B cell (primary cell): ENCODE measurements around the gene CIAO2A. TPM values are rescaled to one million over a fixed set of nuclear protein-coding genes. Genes with fewer than 3 reads are reported as not detected.

Experiments used
- ATAC-seq: fragments of 200-7000 bp; cut with Tn5 transposase; one replicate; pipeline ENCODE4 v1.10.0; 2021; ENCODE audit warnings: low read depth, mild to moderate bottlenecking, moderate number of reproducible peaks, moderate library complexity
- CTCF ChIA-PET: fragments of 350-600 bp; sonication (Branson Sonifier 250); formaldehyde crosslinking; loops from one replicate; lab custom pipeline; 2021; ENCODE audit warnings: antibody characterized with exemption, inconsistent platforms; lab: Charles Lee
- POLR2A ChIA-PET: fragments of 350-600 bp; sonication (Branson Sonifier 250); formaldehyde crosslinking; loops from one replicate; lab custom pipeline; 2021; ENCODE audit warnings: antibody characterized with exemption; lab: Charles Lee
- DNase-seq: peaks from one replicate; pipeline ENCODE4 v3.0.0; 2013
- H2AFZ ChIP-seq: 2 replicates; pipeline ENCODE4 v1.6.1; 2012; ENCODE audit warnings: mild to moderate bottlenecking, low read depth, low read length; ENCODE audit not compliant: insufficient read depth, poor library complexity, severe bottlenecking
- H3K27ac ChIP-seq, 2 donors: 1 replicate in 1 of 2; 2 replicates in 1 of 2; pipeline ENCODE4 v1.5.1; 2012 to 2013; ENCODE audit warnings: low read length in 2 of 2, mild to moderate bottlenecking in 2 of 2, moderate library complexity in 1 of 2
- H3K27me3 ChIP-seq, 4 experiments: fragments of 200-600 bp in 1 of 4; sonication (generic) in 1 of 4; replicated peaks in 1 of 4; 1 replicate in 2 of 4; 2 replicates in 2 of 4; pipeline versions ENCODE4 v1.6.1 to v1.7.0; 2013 to 2016; ENCODE audit warnings: low read length in 3 of 4, mild to moderate bottlenecking in 2 of 4, mixed read lengths in 1 of 4, moderate library complexity in 1 of 4; ENCODE audit not compliant: insufficient read depth in 4 of 4, control insufficient read depth in 3 of 4; ENCODE audit errors: control extremely low read depth in 1 of 4
- H3K36me3 ChIP-seq, 2 experiments: replicated peaks in 1 of 2; 1 replicate in 1 of 2; 2 replicates in 1 of 2; pipeline versions ENCODE4 v1.6.1 to v1.7.1; 2013; ENCODE audit warnings: low read length in 1 of 2; ENCODE audit not compliant: insufficient read depth in 2 of 2, control insufficient read depth in 1 of 2; ENCODE audit errors: control extremely low read depth in 1 of 2, extremely low read depth in 1 of 2
- H3K4me1 ChIP-seq, 2 donors: fragments of 200-600 bp in 1 of 2; sonication (generic) in 1 of 2; 1 replicate in 1 of 2; 2 replicates in 1 of 2; pipeline versions ENCODE4 v1.5.1 to v1.6.1; 2013 to 2017; ENCODE audit warnings: low read length in 2 of 2; ENCODE audit not compliant: control insufficient read depth in 2 of 2, insufficient read depth in 2 of 2
- H3K4me2 ChIP-seq: replicated peaks from 2 replicates; pipeline ENCODE3; 2012; ENCODE audit warnings: mild to moderate bottlenecking, low read depth, low read length; ENCODE audit not compliant: poor library complexity, severe bottlenecking
- H3K4me3 ChIP-seq, 5 experiments: fragments of 200-600 bp in 1 of 5; sonication (generic) in 1 of 5; 1 replicate in 3 of 5; 2 replicates in 2 of 5; pipeline versions ENCODE4 v1.5.1 to v1.7.0; 2011 to 2016; ENCODE audit warnings: low read length in 4 of 5, mild to moderate bottlenecking in 4 of 5, low read depth in 2 of 5, control low read depth in 1 of 5, moderate library complexity in 1 of 5; ENCODE audit not compliant: insufficient read depth in 1 of 5; ENCODE audit errors: control extremely low read depth in 1 of 5, extremely low read depth in 1 of 5
- H3K79me2 ChIP-seq: fragments of 200-600 bp; sonication (generic); one replicate; pipeline ENCODE4 v1.6.0; 2016; ENCODE audit warnings: low read length; ENCODE audit not compliant: control insufficient read depth, insufficient read depth
- H3K9ac ChIP-seq: fragments of 200-600 bp; sonication (generic); 2 replicates; pipeline ENCODE4 v1.6.1; 2017; ENCODE audit warnings: mild to moderate bottlenecking, low read length, moderate library complexity
- H3K9me3 ChIP-seq, 3 donors: one replicate each; pipeline versions ENCODE4 v1.6.1 to v1.7.1; 2013; ENCODE audit warnings: low read length in 2 of 3; ENCODE audit not compliant: control insufficient read depth in 2 of 3, insufficient read depth in 1 of 3; ENCODE audit errors: control extremely low read depth in 1 of 3
- H4K20me1 ChIP-seq: 2 replicates; pipeline ENCODE4 v1.6.0; 2012; ENCODE audit warnings: mild to moderate bottlenecking, low read length; ENCODE audit not compliant: insufficient read depth, control insufficient read depth, poor library complexity, severe bottlenecking
- H3K27ac Mint-ChIP-seq: one replicate; pipeline ENCODE4 v1.8.0; 2021; ENCODE audit warnings: mixed read lengths
- H3K27me3 Mint-ChIP-seq: one replicate; pipeline ENCODE4 v1.8.0; 2021; ENCODE audit warnings: mixed read lengths
- H3K4me1 Mint-ChIP-seq: one replicate; pipeline ENCODE4 v1.8.0; 2021; ENCODE audit warnings: mixed read lengths
- H3K4me3 Mint-ChIP-seq: one replicate; pipeline ENCODE4 v1.8.0; 2021; ENCODE audit warnings: mixed read lengths
- H3K9me3 Mint-ChIP-seq: one replicate; pipeline ENCODE4 v1.8.0; 2022; ENCODE audit warnings: mixed read lengths; ENCODE audit not compliant: insufficient read depth
- EZH2 ChIP-seq: IDR thresholded peaks from 2 replicates; pipeline ENCODE4 v1.6.1; 2012; ENCODE audit warnings: borderline replicate concordance, low read depth, mild to moderate bottlenecking, moderate library complexity, low read length; ENCODE audit not compliant: insufficient read depth, poor library complexity, severe bottlenecking
- WGBS: methylation state at CpG from one replicate; pipeline ENCODE4 v1.1.5; 2013; ENCODE audit warnings: missing lambda C conversion rate; ENCODE audit not compliant: insufficient coverage; 5-methylcytosine and 5-hydroxymethylcytosine counted together
- intact Hi-C: fragments of 100-400 bp; cut with micrococcal nuclease; formaldehyde crosslinking; loops from one replicate; pipeline ENCODE4 v1.10.0; 2022
- polyA plus RNA-seq: library from polyadenylated mRNA; depleted of rRNA; stranded (reverse); fragments of >200 nt; gene quantifications from 2 replicates; pipeline ENCODE4 v1.2.3, GENCODE V29; 2012
- total RNA-seq, 2 donors: library from RNA; stranded (reverse); fragments of 120-200 nt in 1 of 2; gene quantifications; 1 replicate in 1 of 2; 2 replicates in 1 of 2; pipeline versions ENCODE4 v1.2.3 to v1.2.4, GENCODE V29; 2013 to 2022
- TF ChIP-seq, protein P1 (sequence below): fragments of 200-600 bp; IDR thresholded peaks from one replicate; pipeline ENCODE4 v1.8.0; 2022; ENCODE audit warnings: antibody characterized with exemption, mild to moderate bottlenecking

The CIAO2A gene
- total and polyA plus RNA-seq, 2 donors (not counting 1 experiment from before 2014, with no cell fraction given): 68.2 to 71.5 TPM

DNA sequence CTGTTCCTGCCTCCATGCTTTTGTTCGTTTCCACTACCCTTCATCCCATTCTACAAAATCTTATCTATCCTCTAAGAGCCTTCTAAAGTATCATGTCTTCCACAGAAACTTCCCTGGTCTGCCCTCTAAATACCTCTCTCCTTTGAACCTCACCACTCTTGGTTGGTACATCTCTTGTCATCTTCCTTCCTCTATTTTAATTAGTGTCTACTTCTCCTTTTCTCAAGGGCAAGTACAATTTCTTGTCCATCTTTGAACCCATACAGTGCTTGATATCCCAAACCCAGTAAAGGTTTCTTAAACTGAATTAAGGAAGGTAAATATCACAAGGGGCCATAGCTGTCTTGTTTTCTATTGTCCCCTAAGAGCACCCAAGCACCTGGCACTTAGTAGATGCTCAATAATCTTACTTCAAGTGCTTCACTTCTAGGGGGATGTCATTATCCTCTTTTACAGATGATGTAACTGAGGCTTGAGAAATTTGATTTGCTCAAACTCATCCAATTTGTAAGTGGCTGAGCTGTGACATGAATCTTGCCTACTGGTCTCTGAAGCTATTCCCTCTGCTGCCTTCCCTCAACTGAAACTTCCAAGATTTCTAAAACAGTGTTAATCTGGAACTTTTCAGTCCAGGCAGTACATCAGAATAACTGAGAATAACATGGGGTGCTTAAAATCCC, 44.7 kb downstream of the CIAO2A start:
- H3K9me3 ChIP-seq: no peaks in the 10 kb centered on the region
- CTCF ChIA-PET: interaction anchor here (1.1 to 5.4 kb wide), 6 partner anchors 15 to 296 kb away, joined by 4 to 82 read pairs (median 37); no protein-coding TSS in a partner anchor
- no peak overlapping the region for H3K9ac ChIP-seq
- H3K4me1 ChIP-seq: peaks cover 57 to 65% of the 10 kb centered on the region in 2 donors
- 77% methylated on average over 1 of the region's 1 CpG for WGBS
- intact Hi-C loops: loop anchor here (5.0 kb wide), 1 partner anchor 217 kb away; the partner anchor contains the start of gene HERC1
- no peak overlapping the region for H2AFZ ChIP-seq
- ATAC-seq: no peak
- H3K36me3 ChIP-seq: no peaks in the 10 kb centered on the region
- Mint-ChIP-seq H3K27me3 (no peaks in the 10 kb centered on the region), H3K4me1 (peaks cover 51% of the 10 kb centered on the region), H3K9me3 (no peaks in the 10 kb centered on the region), H3K27ac (peak overlapping the region; percentile 57), H3K4me3 (peak overlapping the region; percentile 48)
- no peaks in the 10 kb centered on the region for H3K79me2 ChIP-seq
- peak; percentile 54 for DNase-seq
- peak overlapping the region; percentile 38 for H3K4me2 ChIP-seq
- H3K27me3 ChIP-seq: no peaks in the 10 kb centered on the region
- H3K4me3 ChIP-seq: no peak overlapping the region
- POLR2A ChIA-PET: no interaction called here
- no peak overlapping the region for H3K27ac ChIP-seq
- TF ChIP-seq, protein P1, sequence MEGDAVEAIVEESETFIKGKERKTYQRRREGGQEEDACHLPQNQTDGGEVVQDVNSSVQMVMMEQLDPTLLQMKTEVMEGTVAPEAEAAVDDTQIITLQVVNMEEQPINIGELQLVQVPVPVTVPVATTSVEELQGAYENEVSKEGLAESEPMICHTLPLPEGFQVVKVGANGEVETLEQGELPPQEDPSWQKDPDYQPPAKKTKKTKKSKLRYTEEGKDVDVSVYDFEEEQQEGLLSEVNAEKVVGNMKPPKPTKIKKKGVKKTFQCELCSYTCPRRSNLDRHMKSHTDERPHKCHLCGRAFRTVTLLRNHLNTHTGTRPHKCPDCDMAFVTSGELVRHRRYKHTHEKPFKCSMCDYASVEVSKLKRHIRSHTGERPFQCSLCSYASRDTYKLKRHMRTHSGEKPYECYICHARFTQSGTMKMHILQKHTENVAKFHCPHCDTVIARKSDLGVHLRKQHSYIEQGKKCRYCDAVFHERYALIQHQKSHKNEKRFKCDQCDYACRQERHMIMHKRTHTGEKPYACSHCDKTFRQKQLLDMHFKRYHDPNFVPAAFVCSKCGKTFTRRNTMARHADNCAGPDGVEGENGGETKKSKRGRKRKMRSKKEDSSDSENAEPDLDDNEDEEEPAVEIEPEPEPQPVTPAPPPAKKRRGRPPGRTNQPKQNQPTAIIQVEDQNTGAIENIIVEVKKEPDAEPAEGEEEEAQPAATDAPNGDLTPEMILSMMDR: no peak
- TF ChIP-seq EZH2: no peak
- peaks cover 7% of the 10 kb centered on the region for H4K20me1 ChIP-seq
